ENCODE measurements around the gene PLXNA4. TPM values are rescaled to one million over a fixed set of nuclear protein-coding genes. Genes with fewer than 3 reads are reported as not detected.

PLXNA4 gene
- total and polyA plus RNA-seq, 4 donors: 0.04 to 1.1 (median 0.41) TPM

DNA sequence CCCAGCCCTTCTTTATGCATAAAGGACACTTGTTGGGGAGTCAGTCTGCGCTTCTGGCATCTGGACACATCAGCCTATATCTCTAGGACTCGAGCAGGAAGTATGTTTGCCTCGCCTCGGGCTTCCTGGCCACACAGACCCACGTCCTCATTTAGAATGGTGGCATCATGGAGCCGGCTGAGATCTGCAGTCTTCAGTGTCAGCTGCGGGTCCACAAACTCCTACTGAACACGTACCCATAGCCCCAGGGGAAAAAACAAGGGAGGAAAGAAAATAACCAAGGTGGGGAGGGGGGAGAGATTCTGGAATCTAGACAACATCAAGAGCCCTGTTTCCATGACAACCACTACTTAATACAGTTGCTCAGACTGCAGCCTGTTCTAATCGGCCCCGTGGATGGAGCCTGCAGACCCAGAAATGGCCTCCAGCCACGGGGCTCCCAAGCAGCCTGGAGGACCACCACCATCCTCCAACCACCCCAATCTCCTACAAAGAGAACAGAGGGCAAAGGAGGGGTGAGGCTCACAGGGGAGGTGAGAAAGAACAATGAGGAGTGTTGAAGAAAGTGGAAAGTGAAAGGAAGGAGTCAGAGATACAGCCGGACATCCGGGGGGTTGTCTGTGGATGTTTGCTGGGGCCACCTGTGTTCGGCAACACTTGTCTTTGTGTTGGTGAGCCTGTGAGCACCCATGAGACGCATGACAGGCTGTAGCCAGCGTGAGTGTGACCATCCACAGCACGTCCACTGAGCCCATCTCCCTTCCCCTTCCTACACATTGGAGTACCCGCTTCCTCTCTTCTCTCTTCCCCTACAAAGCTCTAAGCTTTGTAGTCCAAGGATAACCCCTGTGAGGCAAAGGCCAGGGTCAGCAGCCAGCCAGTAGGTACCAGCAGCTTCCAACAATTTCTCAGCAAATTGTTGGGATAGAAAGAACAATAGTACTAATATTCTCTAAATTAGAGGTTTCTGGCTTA is 141.0 kb downstream of the PLXNA4 start:
- no peak overlapping the region for H3K9ac ChIP-seq (ENCODE audit: low read depth in 1 of 2, low read length in 2 of 2)
- TF ChIP-seq, protein P1, sequence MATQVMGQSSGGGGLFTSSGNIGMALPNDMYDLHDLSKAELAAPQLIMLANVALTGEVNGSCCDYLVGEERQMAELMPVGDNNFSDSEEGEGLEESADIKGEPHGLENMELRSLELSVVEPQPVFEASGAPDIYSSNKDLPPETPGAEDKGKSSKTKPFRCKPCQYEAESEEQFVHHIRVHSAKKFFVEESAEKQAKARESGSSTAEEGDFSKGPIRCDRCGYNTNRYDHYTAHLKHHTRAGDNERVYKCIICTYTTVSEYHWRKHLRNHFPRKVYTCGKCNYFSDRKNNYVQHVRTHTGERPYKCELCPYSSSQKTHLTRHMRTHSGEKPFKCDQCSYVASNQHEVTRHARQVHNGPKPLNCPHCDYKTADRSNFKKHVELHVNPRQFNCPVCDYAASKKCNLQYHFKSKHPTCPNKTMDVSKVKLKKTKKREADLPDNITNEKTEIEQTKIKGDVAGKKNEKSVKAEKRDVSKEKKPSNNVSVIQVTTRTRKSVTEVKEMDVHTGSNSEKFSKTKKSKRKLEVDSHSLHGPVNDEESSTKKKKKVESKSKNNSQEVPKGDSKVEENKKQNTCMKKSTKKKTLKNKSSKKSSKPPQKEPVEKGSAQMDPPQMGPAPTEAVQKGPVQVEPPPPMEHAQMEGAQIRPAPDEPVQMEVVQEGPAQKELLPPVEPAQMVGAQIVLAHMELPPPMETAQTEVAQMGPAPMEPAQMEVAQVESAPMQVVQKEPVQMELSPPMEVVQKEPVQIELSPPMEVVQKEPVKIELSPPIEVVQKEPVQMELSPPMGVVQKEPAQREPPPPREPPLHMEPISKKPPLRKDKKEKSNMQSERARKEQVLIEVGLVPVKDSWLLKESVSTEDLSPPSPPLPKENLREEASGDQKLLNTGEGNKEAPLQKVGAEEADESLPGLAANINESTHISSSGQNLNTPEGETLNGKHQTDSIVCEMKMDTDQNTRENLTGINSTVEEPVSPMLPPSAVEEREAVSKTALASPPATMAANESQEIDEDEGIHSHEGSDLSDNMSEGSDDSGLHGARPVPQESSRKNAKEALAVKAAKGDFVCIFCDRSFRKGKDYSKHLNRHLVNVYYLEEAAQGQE (IDR thresholded peaks at IDR 0.05): no peak
- TF ChIP-seq YY1 (IDR thresholded peaks at IDR 0.05) (no peak), JUND (IDR thresholded peaks at IDR 0.05) (no peak), EGR1 (IDR thresholded peaks at IDR 0.05; ENCODE audit: low read depth in 2 of 2) (no peak), SP1 (IDR thresholded peaks at IDR 0.05) (no peak), RXRA (IDR thresholded peaks at IDR 0.05) (no peak), RAD21 (IDR thresholded peaks at IDR 0.05) (no peak), HNF4G (IDR thresholded peaks at IDR 0.05) (no peak), HNF4A (conservative IDR thresholded peaks at IDR 0.05) (no peak), NR2F2 (IDR thresholded peaks at IDR 0.05) (no peak), GABPA (IDR thresholded peaks at IDR 0.05 in 1 of 2, conservative IDR thresholded peaks at IDR 0.05 in 1 of 2) (no peak), FOXA2 (IDR thresholded peaks at IDR 0.05) (no peak)
- TF ChIP-seq, protein P2, sequence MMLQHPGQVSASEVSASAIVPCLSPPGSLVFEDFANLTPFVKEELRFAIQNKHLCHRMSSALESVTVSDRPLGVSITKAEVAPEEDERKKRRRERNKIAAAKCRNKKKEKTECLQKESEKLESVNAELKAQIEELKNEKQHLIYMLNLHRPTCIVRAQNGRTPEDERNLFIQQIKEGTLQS (IDR thresholded peaks at IDR 0.05): no peak
- TF ChIP-seq, protein P3, sequence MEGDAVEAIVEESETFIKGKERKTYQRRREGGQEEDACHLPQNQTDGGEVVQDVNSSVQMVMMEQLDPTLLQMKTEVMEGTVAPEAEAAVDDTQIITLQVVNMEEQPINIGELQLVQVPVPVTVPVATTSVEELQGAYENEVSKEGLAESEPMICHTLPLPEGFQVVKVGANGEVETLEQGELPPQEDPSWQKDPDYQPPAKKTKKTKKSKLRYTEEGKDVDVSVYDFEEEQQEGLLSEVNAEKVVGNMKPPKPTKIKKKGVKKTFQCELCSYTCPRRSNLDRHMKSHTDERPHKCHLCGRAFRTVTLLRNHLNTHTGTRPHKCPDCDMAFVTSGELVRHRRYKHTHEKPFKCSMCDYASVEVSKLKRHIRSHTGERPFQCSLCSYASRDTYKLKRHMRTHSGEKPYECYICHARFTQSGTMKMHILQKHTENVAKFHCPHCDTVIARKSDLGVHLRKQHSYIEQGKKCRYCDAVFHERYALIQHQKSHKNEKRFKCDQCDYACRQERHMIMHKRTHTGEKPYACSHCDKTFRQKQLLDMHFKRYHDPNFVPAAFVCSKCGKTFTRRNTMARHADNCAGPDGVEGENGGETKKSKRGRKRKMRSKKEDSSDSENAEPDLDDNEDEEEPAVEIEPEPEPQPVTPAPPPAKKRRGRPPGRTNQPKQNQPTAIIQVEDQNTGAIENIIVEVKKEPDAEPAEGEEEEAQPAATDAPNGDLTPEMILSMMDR (IDR thresholded peaks at IDR 0.05; ENCODE audit: low read depth, low read length, missing input control): no peak
- WGBS: 72% methylated on average over 18 of the region's 18 CpGs
- DNase-seq (ENCODE audit: low spot score): no peak
- no peaks in the 10 kb centered on the region for H3K36me3 ChIP-seq (ENCODE audit: control insufficient read depth in 4 of 4, insufficient read depth in 3 of 4, low read depth in 1 of 4, low read length in 3 of 4)
- no peak overlapping the region for H3K4me3 ChIP-seq (ENCODE audit: low read depth in 1 of 3, low read length in 3 of 3)
- no peak overlapping the region for H3K27ac ChIP-seq (ENCODE audit: low read depth in 1 of 2, low read length in 2 of 2)
- H3K27me3 ChIP-seq (ENCODE audit: control insufficient read depth in 4 of 4, insufficient read depth in 4 of 4, low read length in 3 of 4): no peaks in the 10 kb centered on the region
- no peaks in the 10 kb centered on the region for H3K9me3 ChIP-seq (ENCODE audit: control insufficient read depth in 4 of 4, low read length in 3 of 4)
- H3K4me1 ChIP-seq (ENCODE audit: control insufficient read depth in 4 of 4, insufficient read depth in 4 of 4, low read length in 3 of 4): no peaks in the 10 kb centered on the region

DNA sequence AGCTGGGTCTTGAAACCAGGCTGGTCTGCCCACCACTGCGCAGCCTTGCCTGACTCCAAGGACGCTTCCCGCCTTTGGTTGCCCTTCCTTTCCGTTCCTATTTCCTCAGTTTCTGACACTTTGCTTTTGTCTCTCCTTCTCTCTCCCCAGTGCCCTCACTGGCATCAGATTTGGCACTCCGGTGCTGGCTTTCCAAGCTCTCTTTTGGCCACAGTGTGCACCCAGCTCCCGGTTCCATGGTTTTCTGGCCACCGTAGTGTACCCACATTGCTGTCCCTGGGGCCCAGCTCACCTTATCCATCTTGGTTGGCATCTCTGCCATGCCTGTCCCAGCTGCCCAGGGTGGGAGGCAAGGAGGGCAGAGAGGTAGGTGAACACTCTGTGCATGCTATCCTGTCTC is 142.2 kb downstream of the PLXNA4 start:
- TF ChIP-seq HNF4A (conservative IDR thresholded peaks at IDR 0.05) (no peak), HNF4G (IDR thresholded peaks at IDR 0.05) (no peak), YY1 (IDR thresholded peaks at IDR 0.05) (no peak), JUND (IDR thresholded peaks at IDR 0.05) (no peak), FOXA2 (IDR thresholded peaks at IDR 0.05) (no peak), RAD21 (IDR thresholded peaks at IDR 0.05) (no peak), SP1 (IDR thresholded peaks at IDR 0.05) (no peak), EGR1 (IDR thresholded peaks at IDR 0.05; ENCODE audit: low read depth in 2 of 2) (no peak)
- TF ChIP-seq, protein P3 (IDR thresholded peaks at IDR 0.05; ENCODE audit: low read depth, low read length, missing input control): no peak
- TF ChIP-seq, protein P2 (IDR thresholded peaks at IDR 0.05): no peak
- TF ChIP-seq, protein P4, sequence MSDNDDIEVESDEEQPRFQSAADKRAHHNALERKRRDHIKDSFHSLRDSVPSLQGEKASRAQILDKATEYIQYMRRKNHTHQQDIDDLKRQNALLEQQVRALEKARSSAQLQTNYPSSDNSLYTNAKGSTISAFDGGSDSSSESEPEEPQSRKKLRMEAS (IDR thresholded peaks at IDR 0.05): no peak
- DNase-seq (ENCODE audit: low spot score): no peak
- Histone ChIP-seq H3K27ac (ENCODE audit: low read depth in 1 of 2, low read length in 2 of 2) (no peak overlapping the region), H3K9ac (ENCODE audit: low read depth in 1 of 2, low read length in 2 of 2) (no peak overlapping the region), H3K9me3 (ENCODE audit: control insufficient read depth in 4 of 4, low read length in 3 of 4) (no peaks in the 10 kb centered on the region), H3K4me1 (ENCODE audit: control insufficient read depth in 4 of 4, insufficient read depth in 4 of 4, low read length in 3 of 4) (peaks cover 0 to under 1% (median under 1%) of the 10 kb centered on the region in 4 donors), H3K36me3 (ENCODE audit: control insufficient read depth in 4 of 4, insufficient read depth in 3 of 4, low read depth in 1 of 4, low read length in 3 of 4) (no peaks in the 10 kb centered on the region), H3K4me3 (ENCODE audit: low read depth in 1 of 3, low read length in 3 of 3) (no peak overlapping the region), H3K27me3 (ENCODE audit: control insufficient read depth in 4 of 4, insufficient read depth in 4 of 4, low read length in 3 of 4) (no peaks in the 10 kb centered on the region)
- 95% methylated on average over 7 of the region's 7 CpGs for WGBS
